ENCODE results near the gene GEN1.

GEN1 gene

DNA sequence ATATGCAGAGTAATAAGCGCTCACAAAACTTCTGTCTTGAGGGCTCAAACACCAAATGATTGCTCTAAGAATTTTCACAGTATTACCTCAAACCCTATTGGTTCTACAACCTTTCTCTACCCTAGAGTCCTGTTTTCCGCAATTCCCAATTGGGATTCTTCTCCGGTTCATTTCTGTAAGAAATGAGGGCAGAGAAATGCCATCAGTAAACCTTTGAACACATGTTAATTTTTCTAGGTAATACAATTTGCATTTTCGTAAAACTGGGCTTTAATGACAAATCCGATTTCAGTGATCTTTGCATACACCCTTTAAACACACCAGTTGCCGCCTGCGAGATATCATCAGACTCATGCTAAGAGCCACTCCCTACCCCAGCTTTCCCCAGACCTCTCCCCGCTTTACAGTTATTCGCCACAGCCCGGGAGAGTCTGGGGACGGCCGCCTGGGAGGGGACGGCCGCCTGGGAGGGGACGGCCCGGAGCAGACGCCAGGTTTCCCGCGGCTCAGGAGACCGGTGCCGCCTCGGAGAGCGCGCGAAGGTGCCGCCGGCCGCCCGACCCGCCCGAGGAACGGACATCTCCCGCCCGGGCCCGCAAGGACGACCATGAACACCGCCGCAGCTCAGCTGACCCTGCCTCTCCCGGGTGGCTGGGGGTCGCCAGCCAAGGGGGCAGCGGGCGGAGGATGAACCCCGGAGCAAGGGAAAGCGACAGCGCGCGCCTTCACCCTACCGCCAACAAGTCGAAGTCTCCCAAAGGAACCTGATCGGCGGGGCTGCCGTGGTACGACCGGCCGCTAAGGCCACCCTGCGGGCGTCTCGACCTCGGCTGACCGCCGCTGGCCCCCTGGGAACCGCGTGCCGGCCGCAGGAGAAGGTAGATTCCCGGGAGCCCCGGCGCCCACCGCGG is 791 bp upstream of the GEN1 start:
- peak in 2 of 4 experiments; percentile 4 to 17 for DNase-seq (ENCODE audit: low read depth in 4 of 4, low spot score in 1 of 4)

DNA sequence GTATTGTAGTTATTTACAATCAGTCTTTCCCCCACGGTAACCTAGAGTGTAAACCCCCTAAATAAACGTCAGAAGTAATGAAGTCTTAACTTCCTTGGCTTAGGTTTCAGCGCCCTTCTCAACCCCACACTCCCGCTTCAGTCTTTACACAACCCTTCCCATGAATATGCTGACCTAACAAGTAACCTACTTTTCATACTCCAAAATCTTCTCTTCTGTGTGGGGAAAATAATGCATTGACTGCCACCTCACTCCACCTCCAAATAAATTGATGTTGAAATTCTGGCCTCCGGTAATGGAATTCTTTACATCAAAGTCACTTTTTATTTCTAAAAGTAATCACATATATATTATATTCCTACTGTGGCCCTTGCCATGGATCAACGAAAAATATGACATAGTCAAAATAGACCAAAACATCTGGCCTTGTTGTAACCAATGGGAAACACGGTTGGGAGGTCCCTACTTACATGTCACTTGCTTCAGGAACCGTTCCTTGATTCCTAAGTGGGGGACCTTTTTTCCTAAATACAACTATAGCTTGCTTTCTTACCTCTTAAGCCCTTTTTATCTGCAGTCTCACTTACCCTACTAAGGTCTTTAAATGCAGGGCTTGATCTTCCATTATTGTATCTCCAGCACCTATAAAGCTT is 961 bp downstream of the GEN1 start:
- DNase-seq (ENCODE audit: low read depth in 4 of 4, low spot score in 1 of 4), result no peak

DNA sequence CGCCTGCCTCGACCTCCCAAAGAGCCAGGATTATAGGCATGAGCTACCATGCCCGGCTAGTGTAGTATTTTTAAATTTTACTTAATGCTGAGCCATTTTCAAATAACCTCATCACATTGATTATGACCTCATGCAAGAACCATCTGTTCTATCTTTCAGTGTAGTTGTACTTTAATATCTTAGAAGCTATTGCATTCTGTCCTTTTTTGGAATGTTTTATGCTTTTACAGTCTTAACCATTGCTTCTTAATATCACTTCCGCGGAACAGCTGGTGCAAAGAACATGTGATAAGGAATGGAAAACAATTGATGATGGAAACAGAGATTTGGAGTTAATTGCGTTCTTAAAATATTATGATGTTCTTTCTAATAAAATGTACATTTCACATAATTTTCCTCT is 2.7 kb downstream of the GEN1 start:
- no peak for DNase-seq (ENCODE audit: low read depth in 4 of 4, low spot score in 1 of 4)

GRCh38 chr2:17757321-17757720 is 3.4 kb downstream of the GEN1 start:
- DNase-seq (ENCODE audit: low read depth in 4 of 4, low spot score in 1 of 4), result no peak

- no peak for DNase-seq (ENCODE audit: low read depth in 4 of 4, low spot score in 1 of 4)
Observed at GRCh38 chr2:17758118-17758517, 4.2 kb downstream of the GEN1 start.

- no peak for DNase-seq (ENCODE audit: low read depth in 4 of 4, low spot score in 1 of 4)
Observed at GRCh38 chr2:17759805-17760204, 5.9 kb downstream of the GEN1 start.

GRCh38 chr2:17762451-17762850 is 8.5 kb downstream of the GEN1 start:
- DNase-seq (ENCODE audit: low read depth in 4 of 4, low spot score in 1 of 4), result no peak

DNA sequence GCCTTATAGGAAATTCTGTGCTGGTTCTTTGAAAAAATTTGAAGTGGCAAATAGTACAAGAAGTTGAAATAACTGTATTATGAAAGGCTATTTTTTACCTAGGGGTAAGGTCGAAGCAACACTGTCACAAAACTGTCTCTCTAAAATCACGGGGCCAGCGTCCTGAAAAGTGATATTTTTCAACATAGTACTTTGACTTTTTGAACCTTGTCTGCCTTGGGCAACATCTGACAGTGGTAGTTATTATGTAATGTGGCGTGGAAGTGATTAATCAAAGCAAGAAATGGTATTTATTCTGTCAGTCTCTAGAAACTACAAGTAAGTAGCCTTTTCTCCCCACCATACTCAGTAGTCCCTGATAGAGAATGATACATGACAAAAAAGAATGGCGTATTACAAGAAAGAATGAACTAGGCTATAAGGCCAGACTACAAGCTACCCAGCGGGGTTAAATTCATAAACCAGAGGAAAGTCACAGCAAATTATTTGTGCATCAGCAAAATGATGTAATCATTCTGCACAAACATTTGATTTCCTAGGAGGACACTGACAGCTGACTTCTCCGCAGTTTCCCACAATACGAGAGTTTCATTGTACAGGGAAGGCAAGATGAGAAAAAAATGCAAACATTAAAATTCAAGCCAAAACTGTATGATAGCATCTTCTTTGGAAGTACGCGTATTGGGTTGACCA is 9.8 kb downstream of the GEN1 start:
- no peak for DNase-seq (ENCODE audit: low read depth in 4 of 4, low spot score in 1 of 4)

GRCh38 chr2:17765398-17765797 is 11.5 kb downstream of the GEN1 start:
- DNase-seq (ENCODE audit: low read depth in 4 of 4, low spot score in 1 of 4), result no peak

GRCh38 chr2:17768894-17769293 is 15.0 kb downstream of the GEN1 start:
- DNase-seq (ENCODE audit: low read depth in 4 of 4, low spot score in 1 of 4), result no peak

GRCh38 chr2:17771956-17772355 is 18.0 kb downstream of the GEN1 start:
- DNase-seq (ENCODE audit: low read depth in 4 of 4, low spot score in 1 of 4), result no peak

DNA sequence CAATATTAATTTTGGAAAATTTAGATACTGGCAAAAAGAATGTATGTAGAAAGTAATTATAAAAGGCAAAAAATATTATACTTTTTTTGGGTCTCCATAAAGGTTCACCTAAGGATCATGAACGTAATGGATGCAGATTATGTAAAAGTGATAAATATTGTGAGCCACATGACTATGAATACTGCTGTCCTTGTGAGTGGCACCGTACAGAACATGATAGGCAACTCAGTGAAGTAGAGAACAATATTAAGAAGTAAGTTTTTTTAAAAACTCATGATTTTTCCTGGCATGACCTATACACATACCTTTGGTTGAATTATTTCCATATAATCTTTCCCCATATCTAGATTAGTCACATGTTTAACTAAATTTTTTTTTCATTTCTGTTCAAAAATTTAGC is 18.6 kb downstream of the GEN1 start:
- no peak for DNase-seq (ENCODE audit: low read depth in 4 of 4, low spot score in 1 of 4)

- no peak for DNase-seq (ENCODE audit: low read depth in 4 of 4, low spot score in 1 of 4)
Observed at GRCh38 chr2:17780546-17780945, 26.6 kb downstream of the GEN1 start.

DNA sequence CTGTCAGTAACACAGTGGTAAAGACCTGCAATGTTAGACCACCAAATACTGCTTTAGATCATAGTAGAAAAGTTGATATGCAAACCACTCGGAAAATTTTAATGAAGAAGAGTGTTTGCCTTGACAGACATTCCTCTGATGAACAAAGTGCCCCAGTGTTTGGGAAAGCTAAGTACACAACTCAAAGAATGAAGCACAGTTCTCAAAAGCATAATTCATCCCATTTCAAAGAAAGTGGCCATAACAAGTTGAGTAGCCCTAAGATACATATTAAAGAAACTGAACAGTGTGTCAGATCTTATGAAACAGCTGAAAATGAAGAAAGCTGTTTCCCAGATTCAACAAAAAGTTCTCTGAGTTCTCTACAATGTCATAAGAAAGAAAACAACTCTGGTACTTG is 27.5 kb downstream of the GEN1 start:
- DNase-seq (ENCODE audit: low read depth in 4 of 4, low spot score in 1 of 4), result no peak

DNA sequence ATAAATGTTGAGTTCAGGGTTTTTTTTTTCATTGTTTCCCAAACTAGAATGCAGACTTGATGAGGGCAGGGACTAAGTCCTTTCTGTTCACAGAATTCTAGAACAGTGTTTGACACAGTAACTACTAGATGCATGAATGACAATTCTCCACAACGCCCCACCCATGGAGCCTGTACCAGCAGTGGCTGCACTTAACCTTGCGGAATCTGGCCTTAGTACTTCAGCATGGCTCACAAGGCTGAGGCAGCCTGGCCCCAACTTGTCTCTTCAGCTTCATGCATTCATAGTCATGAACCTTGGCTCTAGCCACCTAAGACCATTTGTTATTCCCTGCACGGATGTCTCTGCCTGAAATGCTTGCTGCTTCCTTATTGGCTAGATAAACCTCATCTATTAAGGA is 32.8 kb downstream of the GEN1 start:
- no peak for DNase-seq (ENCODE audit: low read depth in 4 of 4, low spot score in 1 of 4)

DNA sequence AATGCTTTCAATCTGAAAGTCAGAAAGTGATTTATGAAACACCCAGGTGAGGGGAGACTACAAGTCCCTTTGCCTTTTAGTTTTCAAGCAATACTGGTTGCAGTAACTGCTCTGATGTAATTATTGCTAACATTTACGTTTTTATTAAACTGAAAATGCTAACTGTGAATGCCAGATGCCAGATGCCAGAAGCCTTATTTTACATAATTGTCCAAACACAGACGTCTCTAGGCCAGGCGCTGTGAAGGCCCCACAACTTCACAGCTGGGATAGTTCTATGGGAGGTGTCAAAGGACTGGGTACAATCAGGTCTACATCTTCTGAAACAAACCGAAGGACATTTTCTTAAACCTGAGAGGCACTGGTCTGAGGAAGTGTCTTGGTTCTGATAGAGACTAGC is 34.8 kb downstream of the GEN1 start:
- DNase-seq (ENCODE audit: low read depth in 4 of 4, low spot score in 1 of 4), result no peak

DNA sequence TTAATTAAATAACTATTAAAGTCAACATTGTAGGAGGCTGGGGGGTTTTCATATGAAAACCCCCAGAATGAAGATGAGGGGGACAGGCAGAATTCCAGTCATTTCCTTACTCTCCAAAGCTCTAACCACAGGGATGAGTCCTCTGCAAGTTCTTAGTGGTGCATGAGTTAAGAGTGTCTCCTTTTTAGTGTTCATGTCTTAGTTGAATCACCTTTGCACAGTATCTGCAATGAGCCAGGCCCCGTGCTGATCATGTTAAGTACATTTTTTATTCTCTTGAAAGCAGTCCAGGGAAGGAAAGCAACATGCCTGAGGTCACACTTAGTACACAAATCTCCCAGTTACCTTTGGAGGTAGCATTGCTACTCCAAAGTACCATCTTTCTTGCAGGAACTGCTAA is 36.6 kb downstream of the GEN1 start:
- no peak for DNase-seq (ENCODE audit: low read depth in 4 of 4, low spot score in 1 of 4)

DNA sequence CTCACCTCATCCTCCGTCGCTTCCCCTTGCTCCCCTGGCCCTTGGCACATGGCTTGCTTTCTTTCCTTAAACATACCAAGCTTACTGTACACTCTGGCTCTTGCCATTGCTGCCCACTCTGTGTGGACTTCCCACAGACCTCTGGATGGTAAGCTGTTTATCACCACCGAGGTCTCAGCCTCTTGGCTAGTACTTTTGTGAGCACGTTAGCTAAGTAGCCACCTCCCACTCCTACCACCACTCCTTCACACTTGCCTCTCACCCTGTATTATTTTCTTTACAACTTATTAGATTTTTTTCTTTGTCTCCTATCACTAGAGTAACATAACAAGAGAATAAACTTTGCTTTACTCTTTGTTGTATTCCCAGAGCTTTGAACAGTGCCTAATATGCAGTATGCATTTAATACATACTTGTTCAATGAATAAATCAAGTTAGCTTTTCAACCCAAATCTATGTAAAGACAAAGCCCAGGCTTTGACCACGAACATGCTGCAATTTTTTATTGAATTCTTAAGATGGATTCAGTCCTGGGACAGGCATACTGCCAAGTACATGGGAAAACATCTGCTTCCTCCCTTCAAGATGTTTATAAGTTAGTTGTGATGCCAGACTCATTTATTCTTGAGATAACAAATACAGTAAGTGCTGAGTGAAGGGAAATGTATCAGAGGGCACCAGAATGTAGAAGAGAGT is 37.3 kb downstream of the GEN1 start:
- DNase-seq (ENCODE audit: low read depth in 4 of 4, low spot score in 1 of 4), result no peak

DNA sequence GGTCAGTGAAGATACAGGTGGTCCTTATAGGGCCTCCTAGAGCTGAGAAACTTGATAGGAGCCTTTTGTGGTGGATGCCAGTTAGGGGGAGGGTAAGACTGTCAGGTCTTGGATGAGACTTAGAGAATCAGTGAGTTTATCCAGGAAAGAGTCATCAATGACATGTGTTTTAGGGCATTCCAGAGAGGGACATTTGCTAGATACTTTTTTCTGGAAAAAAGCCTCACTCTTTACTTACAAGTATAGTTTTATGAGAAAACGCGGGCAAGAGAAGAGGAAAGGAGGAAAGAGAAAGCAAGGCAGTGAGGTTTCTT is 37.8 kb downstream of the GEN1 start:
- no peak for DNase-seq (ENCODE audit: low read depth in 4 of 4, low spot score in 1 of 4)

GRCh38 chr2:17792515-17792914 is 38.6 kb downstream of the GEN1 start:
- no peak for DNase-seq (ENCODE audit: low read depth in 4 of 4, low spot score in 1 of 4)

- no peak for DNase-seq (ENCODE audit: low read depth in 4 of 4, low spot score in 1 of 4)
Observed at GRCh38 chr2:17793296-17793695, 39.4 kb downstream of the GEN1 start.
